Stimulated activated CD4-positive, alpha-beta T cell treated with anti-CD3 and anti-CD28 coated beads, Interleukin-4, amount 100 ng/mL, for 48 hours (primary cell): ENCODE data around the gene FOXO4.

ENCODE experiments used
- DNase-seq, 2 donors: peaks; one replicate each; pipeline ENCODE4 v3.0.0-alpha.2; 2020; ENCODE audit warnings: low read depth in 2 of 2

FOXO4 gene

DNA sequence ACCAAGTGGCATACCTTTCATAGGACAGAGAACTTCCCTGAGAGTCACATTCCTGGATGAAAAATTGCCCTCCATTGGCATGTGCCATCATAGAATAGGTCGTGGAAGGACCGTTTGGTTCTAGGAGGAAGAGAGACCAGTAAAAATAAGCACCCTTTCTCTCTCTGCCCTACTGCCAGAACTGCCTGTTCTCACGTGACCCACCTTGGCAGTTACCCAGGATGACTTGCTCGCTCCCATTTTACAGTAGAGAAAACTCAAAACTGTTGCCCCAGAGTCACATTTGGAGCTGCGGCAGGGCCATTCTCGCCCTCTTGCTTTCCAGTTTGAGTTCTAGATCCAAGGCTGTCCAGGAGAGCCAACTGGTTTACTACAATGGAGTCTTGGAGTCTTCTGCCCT is 47.9 kb downstream of the FOXO4 start:
- DNase-seq, result no peak

DNA sequence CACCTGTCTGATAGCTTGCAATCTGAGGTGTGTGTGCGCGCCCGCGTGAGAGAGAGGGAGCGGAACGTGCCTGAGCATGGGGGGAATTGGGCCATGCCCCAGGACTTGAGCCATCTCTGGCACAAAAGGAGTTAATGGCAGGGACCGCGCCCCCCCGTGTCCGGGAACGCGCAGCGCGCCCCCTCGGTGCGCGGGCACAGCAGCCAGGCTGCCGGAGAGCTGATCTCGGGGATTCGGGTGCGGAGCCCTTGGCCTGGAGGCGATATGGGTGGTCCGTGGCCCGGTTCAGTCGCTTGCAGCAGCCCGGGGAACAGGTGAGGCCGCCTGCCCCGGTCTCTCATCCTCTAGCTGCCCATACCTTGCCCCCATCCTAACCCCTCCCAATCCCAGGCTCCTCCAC is 49.0 kb downstream of the FOXO4 start, which contains the start of gene NLGN3:
TSS of gene NLGN3 (plus strand) at position 191 of the 400 bp plus-strand sequence. CDS start 2,909 bp downstream, outside the sequence.
- DNase-seq, result no peak

DNA sequence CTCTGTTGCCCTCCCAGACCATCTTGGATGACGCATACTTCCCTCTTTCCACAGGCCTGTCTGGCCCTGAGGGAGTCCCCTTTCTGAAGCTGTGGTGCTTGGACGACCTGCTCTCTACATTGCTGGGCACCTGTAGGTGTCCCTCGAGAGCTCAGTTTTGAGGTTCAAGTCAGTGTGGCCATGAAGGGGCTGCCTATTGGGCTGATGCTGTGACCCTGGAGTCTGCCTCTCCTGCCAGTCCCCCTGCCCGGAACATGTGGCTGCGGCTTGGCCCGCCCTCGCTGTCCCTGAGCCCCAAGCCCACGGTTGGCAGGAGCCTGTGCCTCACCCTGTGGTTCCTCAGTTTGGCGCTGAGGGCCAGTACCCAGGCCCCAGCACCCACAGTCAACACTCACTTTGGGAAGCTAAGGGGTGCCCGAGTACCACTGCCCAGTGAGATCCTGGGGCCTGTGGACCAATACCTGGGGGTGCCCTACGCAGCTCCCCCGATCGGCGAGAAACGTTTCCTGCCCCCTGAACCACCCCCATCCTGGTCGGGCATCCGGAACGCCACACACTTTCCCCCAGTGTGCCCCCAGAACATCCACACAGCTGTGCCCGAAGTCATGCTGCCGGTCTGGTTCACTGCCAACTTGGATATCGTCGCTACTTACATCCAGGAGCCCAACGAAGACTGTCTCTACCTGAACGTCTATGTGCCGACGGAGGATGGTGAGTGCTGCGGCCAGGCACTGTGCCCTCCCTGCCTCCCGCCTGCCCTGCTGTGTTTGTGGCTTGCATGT is 52.0 kb downstream of the FOXO4 start:
- DNase-seq, result no peak

DNA sequence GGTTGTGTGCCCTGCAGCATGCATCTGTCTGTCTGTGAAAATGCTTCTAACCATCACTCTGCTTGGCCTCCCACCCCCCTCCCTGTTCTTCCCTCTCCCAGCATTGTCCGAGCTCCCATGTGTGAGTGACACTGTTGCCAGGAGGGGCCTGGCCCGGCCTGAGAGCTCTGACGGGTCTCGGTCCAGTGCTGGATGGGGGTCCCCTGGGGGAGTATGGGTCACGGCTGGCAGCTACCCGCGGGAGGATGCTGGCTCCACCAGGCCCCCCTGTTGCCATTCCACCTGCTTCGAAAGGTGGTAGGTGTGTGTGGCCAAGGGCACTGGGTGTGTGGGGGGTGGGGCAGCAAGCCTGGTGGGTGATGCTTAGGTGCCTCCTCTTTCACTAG is 52.6 kb downstream of the FOXO4 start:
- no peak for DNase-seq

DNA sequence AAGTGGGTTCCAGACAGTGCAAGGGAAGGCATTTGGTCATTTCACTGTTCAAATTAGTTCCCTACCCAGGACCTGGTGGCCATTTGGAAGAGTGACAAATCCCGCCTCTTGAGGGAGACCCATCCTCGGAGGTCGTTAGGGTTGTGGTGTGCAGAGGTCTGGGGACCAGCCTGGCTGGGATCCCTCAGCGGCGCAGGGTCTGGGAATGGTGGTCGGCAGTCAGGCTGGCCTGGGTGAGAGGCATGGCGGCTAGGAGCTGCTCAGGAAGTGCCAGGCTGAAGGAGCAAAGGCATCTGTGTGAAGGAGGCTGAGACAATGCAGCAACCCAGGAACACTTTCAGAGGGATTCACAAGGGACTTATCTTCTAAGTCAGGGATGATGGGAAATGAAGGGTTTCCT is 55.7 kb downstream of the FOXO4 start:
- DNase-seq, result no peak
